ENCODE measurements around the gene PRDM16.

PRDM16 gene

DNA sequence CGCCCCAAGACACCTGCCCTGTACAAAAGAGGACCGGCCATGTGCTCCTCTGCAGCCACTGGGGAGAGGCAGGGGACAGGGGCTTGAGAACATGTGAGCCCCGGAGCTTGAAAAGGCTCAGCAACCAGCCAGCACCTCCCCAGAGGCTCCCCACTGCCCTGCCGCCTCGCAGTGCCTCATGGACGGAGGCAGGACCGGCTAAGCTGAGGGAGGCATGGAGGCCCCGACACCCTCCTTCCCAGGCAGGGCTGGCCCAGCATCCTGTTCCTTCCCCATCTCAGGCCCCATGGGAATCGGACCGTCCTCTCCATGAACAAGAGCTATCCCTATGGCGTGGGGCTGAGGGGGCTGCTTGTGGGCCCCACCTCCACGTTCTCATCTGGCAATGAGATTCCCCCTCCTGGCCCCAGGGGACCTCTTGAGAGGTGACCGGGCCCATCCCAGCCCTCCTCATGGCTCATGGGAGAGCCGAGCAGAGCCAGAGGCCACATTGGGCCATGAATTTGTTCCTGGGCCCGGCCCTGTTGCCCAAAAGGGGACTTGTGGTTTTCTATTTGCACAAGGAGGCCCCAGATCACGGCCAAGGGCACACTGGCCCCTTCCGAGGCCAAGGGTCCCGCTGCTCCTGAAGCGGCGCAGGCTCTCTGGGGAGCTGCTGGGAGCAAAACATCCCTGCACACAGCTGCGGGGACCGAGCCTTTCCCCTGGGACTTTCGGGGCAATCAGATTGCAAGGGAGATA is 320.3 kb downstream of the PRDM16 start:
- DNase-seq: no peak

- no peak for DNase-seq
Observed at GRCh38 chr1:3390291-3390690, 321.3 kb downstream of the PRDM16 start.

- no peak for DNase-seq
Observed at GRCh38 chr1:3391711-3392110, 322.7 kb downstream of the PRDM16 start.

DNA sequence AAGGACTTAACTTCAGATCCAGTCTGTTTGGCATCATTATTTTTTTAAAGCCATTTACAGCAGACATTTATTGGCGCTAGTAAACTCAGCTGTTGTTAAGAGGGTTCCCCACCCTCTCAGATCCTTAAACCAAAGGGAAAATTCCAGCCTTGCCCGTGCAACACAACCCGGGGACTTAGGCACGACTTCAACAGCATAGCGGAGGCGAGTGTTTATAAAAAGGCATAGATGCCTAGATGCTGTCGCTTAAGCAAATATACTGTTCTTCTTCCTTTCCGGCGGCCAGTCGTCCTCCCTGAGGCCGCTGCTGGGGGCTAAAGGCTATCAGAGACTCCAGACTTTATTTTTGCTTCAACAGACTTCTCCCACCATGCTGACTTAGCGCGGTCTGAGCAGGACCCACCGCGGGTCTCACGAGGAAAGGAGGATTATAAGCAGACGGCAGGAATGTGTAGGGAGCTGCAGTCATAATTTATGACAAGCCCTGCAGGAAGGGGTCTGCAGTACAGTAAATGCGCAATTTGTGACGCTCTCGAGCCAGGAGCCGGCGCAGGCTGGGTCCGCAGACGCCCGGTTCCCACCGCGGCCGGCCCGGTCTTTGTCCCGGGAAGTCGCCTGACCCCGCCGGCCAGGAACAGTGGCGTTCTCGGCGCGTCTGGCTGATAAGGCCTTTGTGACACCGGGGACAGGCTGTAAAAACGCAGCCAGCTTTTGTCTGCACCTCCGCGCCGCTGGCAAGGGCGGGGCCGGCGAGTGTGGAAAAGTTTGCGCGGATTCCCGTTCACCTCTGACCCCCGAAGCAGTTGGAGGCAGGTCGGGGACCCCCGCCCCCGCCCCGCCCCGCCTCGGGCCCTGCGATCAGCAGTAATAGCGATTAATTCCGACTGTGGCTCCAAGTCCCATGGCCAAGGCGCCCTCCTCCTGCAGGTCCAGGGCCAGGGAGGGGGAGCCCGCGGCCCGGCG is 324.3 kb downstream of the PRDM16 start:
- no peak for DNase-seq

GRCh38 chr1:3393987-3394920 is 325.3 kb downstream of the PRDM16 start:
- no peak for DNase-seq

GRCh38 chr1:3396411-3396810 is 327.4 kb downstream of the PRDM16 start:
- DNase-seq: no peak

- no peak for DNase-seq
Observed at GRCh38 chr1:3397311-3397710, 328.3 kb downstream of the PRDM16 start.

GRCh38 chr1:3398396-3399140 is 329.6 kb downstream of the PRDM16 start:
- DNase-seq: no peak

GRCh38 chr1:3399732-3400131 is 330.7 kb downstream of the PRDM16 start:
- no peak for DNase-seq

- no peak for DNase-seq
Observed at GRCh38 chr1:3401585-3402257, 332.7 kb downstream of the PRDM16 start.

- no peak for DNase-seq
Observed at GRCh38 chr1:3402258-3403010, 333.4 kb downstream of the PRDM16 start.

DNA sequence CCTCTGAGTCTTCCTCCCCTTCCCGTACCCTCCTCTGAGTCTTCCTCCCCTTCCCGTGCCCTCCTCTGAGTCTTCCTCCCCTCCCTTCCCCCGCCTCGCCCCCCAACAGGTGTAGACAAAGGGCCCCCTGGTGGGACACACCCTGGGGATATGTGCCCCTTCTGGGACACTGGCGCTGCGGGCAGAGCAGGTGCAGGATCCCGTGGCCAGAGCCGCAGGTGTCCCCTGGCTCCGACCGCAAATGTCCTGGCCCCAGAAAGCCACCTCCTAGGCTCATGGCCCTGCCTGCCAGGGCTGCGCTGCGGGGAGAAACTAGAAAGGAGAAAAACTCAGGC is 334.0 kb downstream of the PRDM16 start:
- no peak for DNase-seq

DNA sequence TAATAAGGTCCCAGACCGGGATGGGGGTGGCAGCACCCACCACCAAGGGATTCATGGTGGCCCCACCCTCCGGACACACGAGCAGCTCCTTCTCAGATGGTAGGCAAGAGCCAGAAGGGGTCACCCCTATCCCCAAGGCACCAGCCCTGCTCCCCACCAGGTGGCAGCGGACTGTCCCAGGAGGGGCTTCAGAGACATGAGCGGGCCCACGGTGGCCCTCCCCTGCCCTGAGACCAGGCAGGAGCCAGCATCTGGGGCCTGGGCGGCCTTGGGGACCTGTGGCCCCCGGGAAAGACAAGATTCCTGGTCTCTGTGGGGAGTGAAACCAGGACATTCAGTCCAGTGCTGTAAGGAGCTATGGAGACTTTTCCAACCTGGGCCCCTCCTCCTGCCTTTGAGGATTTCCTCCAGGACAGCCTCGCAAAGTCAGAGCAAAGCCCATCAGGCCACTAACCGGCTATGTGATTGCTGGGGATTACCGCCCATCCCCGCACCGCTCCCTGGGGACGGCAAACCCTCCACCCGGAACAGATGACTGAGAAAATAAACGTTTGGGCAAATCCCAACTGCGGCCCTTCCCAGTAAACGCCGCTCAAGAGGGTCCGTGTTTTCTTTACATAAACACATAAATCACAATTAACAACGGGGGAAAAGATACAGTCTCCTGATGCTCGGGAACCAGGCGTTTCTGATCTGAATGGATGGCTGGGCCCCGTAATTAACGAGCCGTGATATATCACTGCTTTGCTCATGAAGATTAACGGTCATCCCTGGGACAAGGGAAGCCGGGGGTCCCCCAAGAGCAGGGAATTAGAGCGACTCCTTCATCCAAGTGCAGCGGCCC is 334.6 kb downstream of the PRDM16 start:
- DNase-seq: no peak

DNA sequence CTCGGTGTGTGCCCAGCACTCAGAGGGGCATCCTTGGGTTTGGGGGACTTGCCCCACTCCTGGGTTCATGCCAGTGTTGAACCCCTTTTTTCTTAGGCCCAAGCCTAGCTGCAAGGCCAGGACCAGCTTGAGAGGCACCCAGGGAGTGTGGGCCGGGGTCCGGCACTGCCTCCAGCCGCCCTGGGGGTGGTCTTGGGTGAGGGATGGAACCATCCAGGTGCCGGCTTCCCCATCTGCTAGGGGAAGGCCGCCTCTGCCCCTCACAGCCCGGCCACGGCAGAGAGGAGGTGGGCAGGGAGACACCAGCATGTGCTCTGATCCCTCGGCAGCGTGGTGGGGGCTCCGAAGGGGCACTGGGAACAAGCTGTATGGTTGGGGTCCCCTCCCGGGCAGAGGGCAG is 335.3 kb downstream of the PRDM16 start:
- DNase-seq: no peak

DNA sequence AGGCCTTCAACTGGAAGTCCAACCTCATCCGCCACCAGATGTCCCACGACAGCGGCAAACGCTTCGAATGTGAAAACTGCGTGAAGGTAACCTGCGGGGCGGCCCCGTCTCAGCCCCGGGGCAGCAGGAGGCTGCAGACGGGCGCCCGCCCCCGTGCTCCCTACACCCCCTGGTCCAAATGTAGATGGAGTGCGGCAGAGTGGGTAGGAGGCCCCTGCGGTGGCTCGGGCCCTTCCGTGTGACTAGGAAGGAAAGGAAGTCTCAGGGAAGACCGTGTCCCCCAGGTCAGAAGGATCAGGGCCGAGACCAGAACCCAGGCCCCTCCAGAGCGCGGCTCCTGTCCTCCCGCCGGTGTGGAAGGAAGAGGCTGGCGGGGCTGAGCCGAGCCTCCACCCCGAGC is 335.8 kb downstream of the PRDM16 start:
- no peak for DNase-seq

GRCh38 chr1:3405491-3405890 is 336.5 kb downstream of the PRDM16 start:
- DNase-seq: no peak

GRCh38 chr1:3405974-3406867 is 337.2 kb downstream of the PRDM16 start:
- no peak for DNase-seq

- DNase-seq: no peak
Observed at GRCh38 chr1:3407021-3407420, 338.0 kb downstream of the PRDM16 start.

DNA sequence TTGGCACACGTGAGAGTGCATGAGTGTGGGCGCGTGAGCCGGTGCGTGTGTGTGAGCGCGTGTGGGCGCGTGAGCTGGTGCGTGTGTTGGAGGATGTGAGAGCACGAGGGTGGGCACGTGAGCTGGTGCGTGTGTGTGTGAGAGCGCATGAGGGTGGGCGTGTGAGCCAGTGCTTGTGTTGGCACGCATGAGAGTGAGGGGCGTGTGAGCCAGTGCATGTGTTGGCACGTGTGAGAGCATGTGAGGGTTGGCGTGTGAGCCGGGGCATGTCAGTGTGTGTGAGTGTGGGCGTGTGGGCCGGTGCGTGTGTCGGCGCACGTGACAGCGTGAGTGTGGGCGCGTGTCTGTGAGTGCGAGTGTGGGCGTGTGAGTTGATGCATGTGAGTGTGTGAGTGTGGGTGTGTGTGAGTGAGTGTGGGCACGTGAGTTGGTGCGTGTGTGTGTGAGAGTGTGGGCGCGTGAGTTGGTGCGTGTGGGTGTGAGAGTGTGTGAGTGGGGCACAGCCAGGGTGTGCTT is 339.8 kb downstream of the PRDM16 start:
- DNase-seq: no peak
